NCI-H2196 (cell line): ENCODE measurements around the gene LTBP1.

ENCODE experiments used
- DNase-seq: peaks from one replicate; lab custom pipeline; 2025; ENCODE audit not compliant: unreplicated experiment; lab: John Stamatoyannopoulos, UW

Gene LTBP1

DNA sequence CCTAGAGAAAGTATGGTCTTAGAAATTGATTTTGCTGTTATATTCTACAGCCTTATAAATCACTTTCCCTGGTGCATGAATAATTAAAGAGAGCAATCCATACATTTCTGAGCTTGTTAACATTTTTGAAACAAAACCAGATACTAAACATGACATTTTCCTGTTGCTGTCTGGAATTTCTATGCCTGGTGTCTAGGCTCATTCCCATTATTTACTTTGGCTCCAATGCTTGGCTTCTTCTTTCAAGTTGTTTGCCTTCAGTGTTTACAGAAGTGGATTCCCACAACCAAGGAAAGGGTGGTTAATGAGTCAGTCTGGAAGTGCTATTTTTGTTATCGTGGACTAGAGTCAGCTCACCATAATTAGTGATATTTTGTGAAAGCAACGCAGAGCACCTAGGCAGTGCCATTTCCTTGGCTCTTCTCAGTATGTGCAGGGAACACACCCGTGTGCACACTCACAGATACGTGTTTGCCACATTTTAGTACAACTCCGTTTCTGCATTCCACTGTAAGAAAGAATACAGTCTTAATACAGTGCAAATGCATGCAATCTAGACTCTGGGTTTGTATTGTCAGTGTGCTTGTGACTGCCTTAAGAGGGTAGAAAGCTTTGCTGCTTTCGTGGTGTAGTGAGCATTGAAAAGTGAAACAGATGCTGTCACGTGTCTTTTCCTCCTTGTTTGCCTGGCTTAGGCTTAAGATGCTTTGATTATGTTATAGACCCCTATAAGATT lies 344.7 kb downstream of the LTBP1 start:
- DNase-seq = no peak

DNA sequence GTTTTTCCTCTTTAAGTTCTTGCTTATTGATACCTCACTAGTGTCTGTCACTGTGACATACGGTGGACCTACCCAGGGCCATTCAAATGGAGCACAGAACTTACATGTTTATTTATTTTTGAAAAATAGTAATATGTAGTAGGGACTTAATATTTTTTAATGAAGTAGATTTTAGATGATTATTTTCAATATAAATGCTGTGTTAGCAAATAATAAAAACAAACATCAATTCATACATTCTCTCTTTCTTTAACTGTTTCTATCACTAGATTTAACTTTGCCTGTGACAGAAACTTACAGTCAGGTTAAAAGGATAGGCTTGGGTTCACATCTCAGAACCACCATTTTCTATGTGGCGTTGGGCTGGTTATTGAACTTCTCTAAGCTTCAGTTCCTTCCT lies 345.3 kb downstream of the LTBP1 start:
- no peak for DNase-seq

DNA sequence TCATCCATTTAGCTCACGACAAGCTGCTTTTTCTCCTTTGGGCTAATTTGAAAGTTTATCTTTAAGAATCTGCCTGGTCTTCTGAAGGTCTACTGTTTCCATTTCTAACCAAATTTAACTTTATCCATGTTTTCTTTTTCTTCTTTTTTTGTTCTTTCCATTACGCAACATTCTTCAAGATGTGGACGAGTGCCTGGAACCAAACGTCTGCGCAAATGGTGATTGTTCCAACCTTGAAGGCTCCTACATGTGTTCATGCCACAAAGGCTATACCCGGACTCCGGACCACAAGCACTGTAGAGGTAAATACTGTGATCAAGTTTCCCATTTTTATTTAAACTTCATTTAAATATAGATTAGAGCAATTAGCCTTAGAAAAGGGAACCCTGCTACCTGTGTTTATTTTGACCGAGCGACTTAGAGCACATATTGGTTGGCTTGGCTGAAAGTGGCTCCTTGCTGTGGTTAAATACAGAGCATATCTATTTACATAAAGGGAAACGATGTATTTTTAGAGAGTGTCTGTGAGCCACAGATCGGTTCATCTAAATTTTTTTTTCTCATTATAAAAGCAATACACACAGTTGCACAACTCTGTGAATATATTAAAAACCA lies 346.3 kb downstream of the LTBP1 start:
- DNase-seq = no peak

DNA sequence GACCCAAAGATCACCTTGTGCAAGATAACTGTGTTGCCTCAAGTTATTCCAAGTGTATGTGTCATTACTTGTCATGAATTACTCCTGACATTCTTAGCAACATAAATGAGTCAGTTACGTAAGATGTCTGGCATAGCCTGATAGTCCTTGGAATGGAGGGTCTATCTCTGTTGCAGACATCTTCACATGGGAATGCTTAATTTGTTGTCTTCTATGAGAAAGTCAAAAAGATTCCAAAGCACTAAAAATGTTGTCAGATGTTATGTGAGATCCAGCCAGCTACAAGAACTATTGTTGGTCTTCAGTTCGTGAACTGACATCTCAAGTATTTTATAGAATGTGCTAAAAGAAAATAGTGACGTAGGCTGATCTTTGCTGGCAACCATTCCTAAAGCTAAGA lies 351.5 kb downstream of the LTBP1 start:
- no peak for DNase-seq

DNA sequence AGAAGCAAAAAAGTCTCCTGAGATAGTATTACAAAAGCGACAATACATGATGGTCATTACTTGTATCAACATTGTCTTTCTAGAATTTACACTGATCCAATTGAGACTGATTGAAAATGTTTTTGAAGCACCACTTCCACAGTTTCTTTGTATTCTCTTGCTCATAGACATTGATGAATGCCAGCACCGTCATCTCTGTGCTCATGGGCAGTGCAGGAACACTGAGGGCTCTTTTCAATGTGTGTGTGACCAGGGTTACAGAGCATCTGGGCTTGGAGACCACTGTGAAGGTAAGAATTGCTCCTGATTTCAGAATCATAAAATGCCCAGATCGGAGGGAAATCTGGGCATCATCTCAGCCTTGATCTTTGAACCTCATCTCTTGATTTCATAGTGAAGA lies 354.6 kb downstream of the LTBP1 start:
- DNase-seq = no peak

DNA sequence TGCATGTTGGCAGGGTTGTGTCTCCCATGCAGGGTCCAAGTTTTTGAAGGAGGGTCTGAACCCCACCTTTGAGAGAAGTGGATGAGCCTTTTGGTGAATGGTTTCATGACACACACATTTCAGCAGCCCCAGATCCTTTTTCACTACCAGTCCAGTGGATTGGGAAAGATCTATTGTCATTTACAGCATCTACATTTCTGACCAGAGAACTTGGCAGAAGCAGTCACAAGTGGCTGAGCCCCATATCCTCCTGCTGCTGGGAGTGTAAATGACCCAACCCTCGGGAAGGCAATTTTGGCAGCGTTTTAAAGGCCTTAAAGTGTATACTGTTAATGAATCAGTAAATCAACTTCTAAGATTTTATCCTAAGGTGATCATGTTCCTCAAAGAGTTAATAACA lies 355.6 kb downstream of the LTBP1 start:
- DNase-seq = no peak

DNA sequence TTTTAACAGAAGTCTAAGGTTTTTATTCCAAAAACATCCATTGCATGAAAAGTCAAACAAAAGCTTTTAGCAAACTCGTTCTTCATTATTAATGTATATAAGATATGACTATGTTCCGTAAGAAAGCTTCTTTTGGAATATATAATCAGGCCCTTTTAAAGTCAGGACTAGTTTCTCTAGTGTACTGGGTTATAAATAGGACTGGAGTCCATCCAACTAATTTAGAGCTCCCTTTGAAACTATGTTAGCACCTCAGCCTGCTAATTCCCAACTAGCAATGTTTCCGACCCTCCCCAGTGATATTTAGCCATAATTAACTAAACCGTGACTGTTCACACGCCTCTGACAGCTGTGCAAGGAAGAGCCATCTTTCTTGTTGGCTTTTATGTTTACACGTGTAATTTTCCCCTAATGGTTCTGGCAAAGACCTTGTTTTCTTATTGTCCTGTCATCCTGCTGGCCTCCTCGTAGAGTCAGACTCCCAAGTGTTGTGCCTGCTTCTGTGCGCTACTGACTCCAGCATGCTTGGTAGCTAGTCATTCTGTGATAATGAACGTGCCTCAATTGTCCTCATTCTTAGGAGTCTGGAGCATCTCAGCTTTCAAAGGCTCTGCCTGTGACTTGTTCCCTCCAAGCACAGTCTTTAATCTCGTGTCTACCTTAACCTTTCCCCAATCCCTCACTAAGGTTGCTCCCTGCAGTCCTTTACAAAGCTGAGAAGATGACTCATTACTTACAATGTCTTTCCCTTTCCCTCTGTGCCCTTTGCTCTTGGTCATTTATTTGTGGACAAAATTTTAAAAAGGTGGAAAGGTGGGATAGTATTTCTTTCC lies 357.5 kb downstream of the LTBP1 start:
- DNase-seq = no peak

DNA sequence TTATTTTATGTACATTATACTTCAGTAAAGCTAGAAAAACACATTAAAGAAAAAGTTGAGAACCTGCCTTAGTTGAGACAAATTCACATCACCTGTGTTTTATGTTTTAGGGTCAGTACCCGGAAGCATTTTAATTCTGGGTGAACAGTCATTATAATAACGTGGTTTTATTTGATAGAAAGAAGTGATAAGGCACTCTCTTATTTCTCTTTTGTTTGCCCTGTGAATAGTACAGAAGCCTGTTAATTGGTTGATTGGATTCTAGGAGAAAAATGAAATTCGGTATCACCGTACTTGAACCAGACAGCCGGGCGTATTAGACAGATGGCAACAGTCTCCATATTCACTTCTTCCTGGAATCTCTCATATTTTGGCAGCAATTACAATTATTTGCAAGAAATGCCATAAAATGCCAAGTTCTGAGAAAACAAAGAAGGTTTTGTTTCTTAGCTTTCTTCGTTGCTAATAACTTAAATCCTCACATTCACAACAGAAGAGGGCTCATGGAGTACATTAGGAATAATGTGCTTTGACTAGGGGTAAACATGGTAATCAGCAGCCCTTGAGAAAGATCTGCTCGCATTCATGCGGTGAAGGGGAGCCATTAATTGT lies 361.0 kb downstream of the LTBP1 start:
- no peak for DNase-seq

DNA sequence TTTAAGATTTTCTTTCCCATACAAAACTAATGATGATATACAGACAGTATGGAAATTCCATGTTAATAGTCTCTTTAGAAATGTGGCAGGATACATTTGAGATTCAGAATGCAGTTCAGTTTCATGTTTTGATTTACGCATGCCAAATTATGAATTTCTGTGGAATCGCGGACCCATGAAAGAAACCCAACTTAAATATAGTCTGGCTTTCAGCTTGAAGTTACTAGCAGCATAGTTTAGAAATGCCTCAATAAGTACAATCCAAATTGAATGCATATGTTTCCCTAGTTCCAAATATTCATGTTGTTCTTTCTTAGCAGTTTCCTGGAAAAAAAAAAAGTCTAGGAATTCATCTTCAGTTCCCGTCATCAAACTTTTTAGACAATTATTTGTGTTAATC lies 365.6 kb downstream of the LTBP1 start:
- no peak for DNase-seq

DNA sequence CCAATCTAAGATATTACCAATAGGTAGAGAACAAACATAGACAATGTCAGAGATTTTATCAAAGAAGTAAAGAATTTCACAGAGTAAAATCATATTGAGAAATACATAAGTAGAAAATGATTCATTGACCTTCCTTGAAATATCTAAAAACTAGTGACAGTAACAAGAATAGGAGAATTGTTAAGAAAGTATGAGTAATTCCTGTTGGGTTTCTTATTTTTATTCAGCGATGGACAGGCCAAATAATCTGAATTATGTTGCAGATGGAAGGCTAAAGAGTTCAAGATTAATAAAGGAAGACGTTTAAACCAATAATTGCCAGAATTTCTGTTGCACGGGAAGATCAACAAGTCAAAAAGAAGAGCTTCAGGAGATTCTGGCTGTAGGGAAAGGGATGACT lies 366.3 kb downstream of the LTBP1 start:
- DNase-seq = no peak

DNA sequence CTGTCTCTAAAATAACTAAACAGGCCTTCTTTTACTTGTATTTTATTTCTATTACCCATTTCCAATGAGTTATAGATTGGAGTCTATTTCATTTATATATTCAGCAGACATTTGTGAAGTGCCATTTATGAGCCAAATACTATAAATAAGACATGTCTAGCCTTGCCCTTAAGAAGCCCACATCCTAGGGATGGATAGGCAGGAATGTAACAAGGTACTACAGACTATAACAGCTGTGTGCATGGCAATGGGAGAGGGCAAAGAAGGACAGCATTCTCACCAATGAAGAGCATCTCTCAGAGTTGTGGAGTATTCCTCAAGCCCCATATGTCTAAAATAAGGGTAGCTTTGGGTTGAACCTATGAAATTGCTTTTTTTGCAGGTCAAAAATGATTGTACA lies 367.8 kb downstream of the LTBP1 start:
- DNase-seq = no peak

DNA sequence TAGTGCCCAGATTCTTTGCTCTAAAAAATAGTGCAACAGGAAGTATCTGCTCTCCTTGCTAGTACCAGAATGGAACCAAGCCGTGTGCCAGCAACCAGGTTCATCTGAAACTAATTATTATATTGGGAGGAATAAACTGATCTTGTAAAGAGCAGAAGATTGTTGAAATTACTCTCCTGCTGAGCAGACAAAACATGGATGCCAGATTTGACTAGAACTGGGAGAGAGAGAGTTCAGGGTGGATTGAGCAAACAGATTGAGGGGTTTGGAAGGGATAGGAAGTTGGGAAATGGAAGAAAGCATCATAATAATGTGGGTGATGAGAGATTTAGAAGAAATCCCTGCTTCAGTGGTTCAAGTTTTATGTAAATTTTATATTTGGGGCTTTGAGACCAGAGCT lies 369.6 kb downstream of the LTBP1 start:
- no peak for DNase-seq

DNA sequence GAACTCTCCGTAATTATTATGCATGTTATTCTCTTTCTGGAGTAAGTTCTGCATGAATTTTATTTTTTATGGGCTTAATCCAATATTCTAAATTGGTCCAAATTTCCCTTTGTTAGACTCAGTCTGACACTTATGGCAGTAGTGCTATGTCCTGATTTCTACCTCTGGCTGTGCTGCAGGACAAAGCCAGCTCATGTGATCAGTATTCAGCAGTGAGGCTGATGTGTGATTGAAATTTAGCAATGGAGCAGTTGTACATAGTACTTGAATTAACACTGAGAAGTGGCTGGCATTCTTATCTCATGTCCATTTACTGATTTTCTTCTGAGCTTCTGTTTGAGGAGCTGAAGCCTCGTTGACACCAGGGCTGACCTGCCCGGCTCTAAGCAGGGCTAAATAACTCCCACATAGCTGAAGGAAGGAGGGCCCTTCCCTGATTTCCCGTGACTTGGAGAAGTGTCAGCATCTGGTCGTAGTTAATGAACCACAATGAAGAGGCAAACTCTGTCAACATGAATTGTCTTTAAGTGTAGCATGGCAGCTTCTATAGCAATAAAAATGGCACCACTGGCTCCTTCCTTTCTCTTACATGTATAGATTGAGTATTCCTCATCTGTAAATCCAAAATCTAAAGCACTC lies 370.7 kb downstream of the LTBP1 start:
- no peak for DNase-seq

DNA sequence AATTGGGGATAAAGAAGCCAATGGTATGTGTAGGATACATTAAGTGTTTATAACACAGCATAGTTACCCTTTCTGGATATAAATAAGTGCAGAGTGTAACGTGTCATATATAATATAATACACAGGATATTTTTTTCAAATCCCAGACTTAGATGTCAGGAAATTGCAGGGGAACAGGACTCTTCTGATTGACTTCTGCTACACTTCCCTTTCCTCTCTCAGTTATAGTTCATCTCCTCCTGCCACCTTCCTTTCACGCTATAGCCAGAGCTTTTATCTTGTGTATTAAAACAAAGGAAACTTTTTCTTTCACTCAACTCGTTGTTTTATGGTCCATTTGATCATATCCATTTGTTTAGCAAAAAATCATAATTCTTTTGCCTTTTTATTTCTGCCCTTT lies 371.7 kb downstream of the LTBP1 start:
- DNase-seq = no peak

DNA sequence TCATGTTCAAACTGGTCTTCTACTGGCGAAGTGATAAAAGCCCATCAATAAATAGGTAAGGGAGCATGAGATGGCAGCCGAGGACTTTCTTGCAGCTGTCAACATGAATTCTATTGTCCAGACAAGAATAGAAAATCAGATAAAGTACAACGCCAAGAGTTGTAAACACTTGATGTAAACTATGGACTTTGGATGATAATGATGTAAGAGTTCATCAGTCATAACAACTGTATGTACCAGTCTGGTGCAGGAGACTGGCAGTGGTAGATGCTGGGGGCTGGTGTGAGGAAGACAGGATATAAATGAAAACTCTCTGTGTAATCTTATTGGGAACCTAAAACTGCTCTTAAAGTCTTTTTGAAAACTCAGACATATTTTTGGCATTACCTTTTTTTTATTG lies 373.8 kb downstream of the LTBP1 start:
- DNase-seq = no peak

DNA sequence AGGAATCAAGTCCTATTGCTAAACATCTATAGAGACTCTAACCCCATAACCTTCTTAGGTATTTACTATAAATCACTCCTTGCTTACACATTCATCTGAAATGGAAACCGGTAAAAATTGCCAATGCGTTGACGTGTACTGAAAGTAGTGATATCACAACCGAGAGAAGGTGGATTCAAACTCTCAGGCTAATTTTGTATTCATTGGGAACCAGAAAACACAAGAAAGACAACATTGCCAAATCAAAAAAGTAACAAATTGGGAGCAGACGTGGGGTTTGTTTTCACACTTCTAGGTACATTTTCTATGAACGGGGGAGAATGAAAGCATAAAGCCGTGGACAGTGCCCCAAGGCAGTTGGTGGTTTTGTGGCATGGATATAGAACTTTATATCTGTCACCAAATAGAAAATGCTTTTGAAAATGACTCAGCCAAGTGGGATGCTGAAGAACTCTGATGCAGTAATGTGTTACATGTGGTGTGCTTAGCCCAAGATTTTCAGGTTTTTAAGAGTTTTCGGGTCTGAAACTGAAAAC lies 374.6 kb downstream of the LTBP1 start:
- no peak for DNase-seq

DNA sequence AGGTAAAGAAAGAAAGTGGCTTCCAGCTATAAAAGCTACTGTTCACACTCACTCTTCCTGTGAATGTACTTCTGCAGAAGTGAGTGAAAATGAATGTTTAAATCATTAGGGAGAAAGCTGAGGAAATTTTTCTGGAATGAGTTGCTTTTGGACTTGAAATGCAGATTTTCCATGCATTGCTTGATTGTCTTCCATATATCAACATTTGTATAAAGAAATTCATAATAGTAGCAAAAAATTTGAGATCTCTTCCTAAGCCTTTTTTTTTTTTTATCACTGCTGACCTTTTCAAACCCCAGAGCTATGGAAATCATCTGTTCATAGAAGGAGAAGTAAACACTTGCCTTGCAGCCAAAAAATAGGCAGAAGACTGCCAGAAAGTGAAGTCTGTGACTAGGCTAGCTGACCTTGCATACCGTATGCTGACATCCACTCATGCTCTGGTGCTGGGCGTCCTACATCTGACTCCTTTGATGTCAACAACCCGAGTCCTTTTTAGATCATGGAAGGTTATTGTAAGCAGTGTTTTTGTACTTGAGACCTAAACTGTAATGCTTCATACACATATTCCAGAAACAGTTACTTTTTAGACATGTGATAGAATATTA lies 375.2 kb downstream of the LTBP1 start:
- no peak for DNase-seq

DNA sequence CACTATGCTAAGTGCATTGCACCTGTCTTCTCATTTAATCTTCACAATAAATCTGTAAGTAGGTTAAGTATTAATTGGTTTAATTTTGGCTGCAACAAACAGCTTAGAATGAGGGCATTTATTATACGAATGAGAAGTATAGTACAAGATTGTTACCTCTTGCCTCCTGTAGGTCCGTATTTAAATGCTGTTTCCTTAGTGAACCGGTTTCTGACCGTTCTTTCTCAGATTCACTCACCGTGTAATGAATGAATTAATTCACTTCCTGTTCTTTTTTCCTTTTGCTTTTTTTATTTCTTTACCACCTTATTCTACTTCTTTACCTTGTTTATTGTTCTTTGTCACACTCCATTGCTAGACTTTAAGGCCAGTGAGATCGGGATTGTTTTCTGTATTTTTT lies 375.9 kb downstream of the LTBP1 start:
- DNase-seq = no peak

DNA sequence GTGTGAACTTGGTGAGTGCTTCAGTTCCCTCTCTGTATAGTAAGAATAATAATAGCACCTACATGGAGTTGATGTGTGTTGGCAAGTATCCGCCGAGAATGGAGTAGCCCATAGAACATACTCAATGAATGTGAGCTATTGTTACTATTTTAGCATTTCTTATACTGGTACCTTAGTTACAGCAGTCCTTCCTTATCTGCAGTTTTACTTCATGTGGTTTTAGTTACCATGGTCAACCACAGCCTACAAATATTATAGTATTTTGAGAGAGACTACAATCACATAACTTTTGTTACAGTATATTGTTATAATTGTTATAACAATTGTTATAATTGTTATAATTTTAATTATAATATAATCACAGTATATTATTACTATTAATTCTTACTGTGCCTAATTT lies 377.2 kb downstream of the LTBP1 start:
- no peak for DNase-seq

DNA sequence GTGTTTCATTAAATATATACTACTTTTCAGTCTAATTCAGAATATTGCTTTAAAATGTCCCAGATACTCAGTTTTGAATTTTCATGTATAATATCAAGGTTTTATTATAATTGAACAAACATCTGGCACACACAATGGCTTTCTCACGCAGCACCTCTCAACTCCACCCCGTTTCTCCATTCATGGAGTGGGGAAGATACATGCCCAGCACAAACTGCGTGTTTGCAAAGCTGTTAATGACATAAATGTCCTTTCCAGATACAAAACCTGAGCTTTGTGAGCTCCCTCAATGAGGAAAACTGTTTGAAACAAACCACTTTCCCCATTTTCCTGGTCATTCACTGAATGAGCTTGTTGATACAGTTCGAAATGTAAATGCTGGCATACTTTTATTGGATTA lies 379.3 kb downstream of the LTBP1 start:
- no peak for DNase-seq

DNA sequence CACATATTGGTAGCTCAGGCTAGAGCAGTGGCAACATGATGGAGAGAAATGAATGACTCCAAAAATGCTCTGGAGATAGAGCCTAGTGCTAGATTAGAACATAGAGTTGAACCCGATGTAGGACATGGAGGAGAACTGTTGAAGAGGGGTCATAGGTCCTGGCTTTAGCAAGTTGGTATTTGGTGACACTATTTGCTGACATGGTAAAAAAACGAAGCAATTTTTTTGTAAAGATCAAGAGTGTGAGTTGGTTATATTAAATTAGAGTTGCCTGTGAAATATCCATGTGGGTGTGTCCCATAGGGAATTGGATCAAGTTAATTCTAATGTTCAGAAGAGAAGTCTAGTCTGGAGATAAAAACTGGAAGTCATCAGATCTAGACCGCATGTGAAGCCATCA lies 386.7 kb downstream of the LTBP1 start:
- DNase-seq = no peak
